ENCODE data around the gene ERI3. TPM values are rescaled to one million over a fixed set of nuclear protein-coding genes. Genes with fewer than 3 reads are reported as not detected.
A peak's percentile ranks its signal among the peaks of the same experiment; 100 is the strongest.

The ERI3 gene
- total RNA-seq, 4 donors from 2014 or later = 11.2 to 30.4 (median 20.8) TPM

GRCh38 chr1:44321466-44321865 is 33.6 kb downstream of the ERI3 start:
- intact Hi-C loops (cut with DNase I; ENCODE audit: low total_unique reads) = no loop called here
- Histone ChIP-seq H3K36me3 (no peaks in the 10 kb centered on the region), H3K27ac (no peak overlapping the region), H3K4me1 (peaks cover 0 to 2% (median 0%) of the 10 kb centered on the region in 4 donors), H3K4me3 (no peak overlapping the region), H3K9me3 (no peaks in the 10 kb centered on the region), H3K27me3 (no peaks in the 10 kb centered on the region)
- 83 to 94% methylated on average over 2 of the region's 2 CpGs for WGBS, 2 donors (ENCODE audit: low coverage in 1 of 2)
- no peak for DNase-seq
- in situ Hi-C loops (cut with MboI; ENCODE audit: low pct_ligation_motif_present in 1 of 4, low pct_unique_long_range_greater_than_20kb in 1 of 4, low sequenced_read_pairs in 3 of 4) = loop anchor here in 2 of 4 donors (10.0 to 25.0 kb wide), 2 partner anchors 107 to 109 kb away; partner anchors contain the start of gene DMAP1 (in 2 of the 2)
- TF ChIP-seq POLR2AphosphoS5 (IDR thresholded peaks at IDR 0.05) (no peak), POLR2A (IDR thresholded peaks at IDR 0.05) (no peak), CTCF (IDR thresholded peaks at IDR 0.05) (no peak), EP300 (IDR thresholded peaks at IDR 0.05; ENCODE audit: low read depth) (no peak)

DNA sequence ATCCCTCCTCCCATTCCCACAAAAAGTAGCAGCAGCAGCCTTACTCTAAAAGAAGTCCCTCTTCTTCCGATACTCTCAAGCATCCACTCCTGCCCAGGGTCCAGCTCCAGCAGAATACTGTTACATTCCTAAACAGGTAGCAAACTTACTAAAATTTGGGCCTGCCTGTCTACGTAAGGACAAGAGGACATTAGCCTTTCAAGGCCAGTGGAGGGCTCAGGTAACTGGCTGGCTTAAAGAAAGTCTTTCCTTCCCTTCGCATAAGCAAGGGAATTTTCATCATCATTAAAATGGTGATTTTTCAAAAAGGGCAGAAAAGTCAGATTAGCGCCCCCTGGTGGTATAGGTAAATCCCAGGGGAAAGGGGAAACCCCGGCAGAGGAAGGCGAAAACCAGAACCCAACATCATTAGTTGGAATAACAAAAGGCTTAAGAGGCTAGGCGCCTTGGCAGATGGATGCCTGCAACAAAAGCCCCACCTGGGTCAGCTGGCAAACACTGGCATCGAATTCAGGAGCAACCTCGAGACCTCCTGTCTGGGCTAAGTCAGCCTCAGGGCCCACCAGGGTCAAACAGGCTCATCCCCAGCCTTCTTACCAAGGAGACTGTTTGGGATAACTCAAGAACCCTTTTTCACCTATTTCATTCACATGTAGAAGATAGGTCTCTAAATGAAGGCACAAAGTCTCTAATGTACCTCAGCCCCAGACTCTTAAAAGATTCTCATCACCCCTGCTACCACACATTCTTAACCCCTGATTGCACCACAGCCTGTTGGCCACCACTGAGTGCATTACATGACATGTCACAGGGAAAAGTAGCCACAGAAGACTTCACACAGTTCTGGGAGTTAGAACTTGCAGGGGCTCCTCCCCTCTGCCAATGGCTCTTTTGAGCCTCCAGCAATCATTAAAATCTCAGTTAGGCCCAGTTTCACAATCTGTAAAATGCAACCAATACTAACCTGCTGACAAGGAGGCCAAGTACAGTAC is 36.7 kb downstream of the ERI3 start:
- no peak overlapping the region for H3K27ac ChIP-seq
- intact Hi-C loops (cut with DNase I; ENCODE audit: low total_unique reads) = loop anchor here (5.0 kb wide), 1 partner anchor 101 kb away; no protein-coding TSS in a partner anchor
- peaks cover 0 to 5% (median 0%) of the 10 kb centered on the region in 4 donors for H3K36me3 ChIP-seq
- DNase-seq = peak; percentile 39
- in situ Hi-C loops (cut with MboI; ENCODE audit: low pct_ligation_motif_present in 1 of 4, low pct_unique_long_range_greater_than_20kb in 1 of 4, low sequenced_read_pairs in 3 of 4) = loop anchor here in 2 of 4 donors (10.0 to 25.0 kb wide), 2 partner anchors 104 to 106 kb away; partner anchors contain the start of gene DMAP1 (in 2 of the 2)
- 48 to 74% methylated on average over 3 to 9 of the region's 9 CpGs for WGBS, 2 donors (ENCODE audit: low coverage in 1 of 2)
- no peak overlapping the region for H3K4me3 ChIP-seq
- TF ChIP-seq CTCF (IDR thresholded peaks at IDR 0.05) (peak; percentile 74 to 89 (median 86)), EP300 (IDR thresholded peaks at IDR 0.05; ENCODE audit: low read depth) (no peak)
- H3K27me3 ChIP-seq = no peaks in the 10 kb centered on the region
- H3K4me1 ChIP-seq = no peaks in the 10 kb centered on the region
- H3K9me3 ChIP-seq = no peaks in the 10 kb centered on the region

DNA sequence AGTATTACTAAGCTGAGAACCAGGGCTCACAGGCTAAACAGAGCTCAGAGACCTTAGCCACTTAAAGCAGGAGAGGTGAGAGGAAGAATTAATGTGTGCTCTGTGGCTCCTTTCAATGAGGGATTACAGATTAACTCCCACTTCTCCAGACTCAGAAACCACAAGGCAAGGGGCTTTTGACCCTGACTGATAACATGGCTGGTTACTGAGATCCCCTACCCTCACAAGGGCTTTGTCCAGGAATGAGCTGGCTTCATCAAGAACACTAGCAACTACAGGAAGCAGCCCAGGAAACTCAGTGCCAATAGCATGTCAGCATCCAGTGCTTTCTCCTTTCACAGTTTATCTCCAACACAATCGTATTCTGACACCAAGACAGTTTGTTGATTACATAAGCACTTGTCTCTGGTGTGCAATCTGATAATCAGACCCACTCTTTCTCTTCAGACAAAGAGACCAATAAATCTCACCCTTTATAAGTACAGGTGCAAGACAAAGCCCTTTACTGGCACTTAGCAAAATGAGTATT is 38.8 kb downstream of the ERI3 start:
- Histone ChIP-seq H3K9me3 (no peaks in the 10 kb centered on the region), H3K4me3 (no peak overlapping the region), H3K36me3 (peaks cover 0 to 5% (median 0%) of the 10 kb centered on the region in 4 donors), H3K27ac (no peak overlapping the region), H3K4me1 (no peaks in the 10 kb centered on the region), H3K27me3 (no peaks in the 10 kb centered on the region)
- WGBS, 2 donors (ENCODE audit: low coverage in 1 of 2) = 48 to 50% methylated on average over 1 of the region's 1 CpG
- no peak for TF ChIP-seq EP300 (IDR thresholded peaks at IDR 0.05; ENCODE audit: low read depth)
- no peak for TF ChIP-seq POLR2AphosphoS5 (IDR thresholded peaks at IDR 0.05)
- TF ChIP-seq POLR2A (IDR thresholded peaks at IDR 0.05) = no peak
- DNase-seq = no peak
- intact Hi-C loops (cut with DNase I; ENCODE audit: low total_unique reads) = loop anchor here (5.0 kb wide), 1 partner anchor 99 kb away; no protein-coding TSS in a partner anchor
- in situ Hi-C loops (cut with MboI; ENCODE audit: low pct_ligation_motif_present in 1 of 4, low pct_unique_long_range_greater_than_20kb in 1 of 4, low sequenced_read_pairs in 3 of 4) = loop anchor here in 2 of 4 donors (10.0 to 25.0 kb wide), 2 partner anchors 101 to 104 kb away; partner anchors contain the start of gene DMAP1 (in 2 of the 2)

- TF ChIP-seq POLR2AphosphoS5 (IDR thresholded peaks at IDR 0.05) = no peak
- no peak for TF ChIP-seq EP300 (IDR thresholded peaks at IDR 0.05; ENCODE audit: low read depth)
- no peak for TF ChIP-seq POLR2A (IDR thresholded peaks at IDR 0.05)
- no peak for TF ChIP-seq CTCF (IDR thresholded peaks at IDR 0.05)
- H3K36me3 ChIP-seq = peaks cover 0 to 5% (median 0%) of the 10 kb centered on the region in 4 donors
- intact Hi-C loops (cut with DNase I; ENCODE audit: low total_unique reads) = loop anchor here (5.0 kb wide), 1 partner anchor 98 kb away; no protein-coding TSS in a partner anchor
- H3K27ac ChIP-seq = no peak overlapping the region
- no peaks in the 10 kb centered on the region for H3K27me3 ChIP-seq
- no peaks in the 10 kb centered on the region for H3K4me1 ChIP-seq
- in situ Hi-C loops (cut with MboI; ENCODE audit: low pct_ligation_motif_present in 1 of 4, low pct_unique_long_range_greater_than_20kb in 1 of 4, low sequenced_read_pairs in 3 of 4) = loop anchor here in 2 of 4 donors (10.0 to 25.0 kb wide), 2 partner anchors 101 to 103 kb away; partner anchors contain the start of gene DMAP1 (in 2 of the 2)
- no peaks in the 10 kb centered on the region for H3K9me3 ChIP-seq
- no peak for DNase-seq
- no peak overlapping the region for H3K4me3 ChIP-seq
These were observed 39.5 kb downstream of the ERI3 start for GRCh38 chr1:44315521-44315920.
